Measurements from ENCODE around the gene CDX1.

CDX1 gene

GRCh38 chr5:150146235-150146634, 20.3 kb upstream of the CDX1 start:
- DNase-seq (ENCODE audit: low read depth in 2 of 2): no peak

- no peak for DNase-seq (ENCODE audit: low read depth in 2 of 2)
These were observed 19.5 kb upstream of the CDX1 start for GRCh38 chr5:150146862-150147601.

GRCh38 chr5:150147670-150148069, 18.9 kb upstream of the CDX1 start:
- no peak for DNase-seq (ENCODE audit: low read depth in 2 of 2)

- DNase-seq (ENCODE audit: low read depth in 2 of 2): no peak
These were observed 18.3 kb upstream of the CDX1 start for GRCh38 chr5:150148117-150148927.

DNA sequence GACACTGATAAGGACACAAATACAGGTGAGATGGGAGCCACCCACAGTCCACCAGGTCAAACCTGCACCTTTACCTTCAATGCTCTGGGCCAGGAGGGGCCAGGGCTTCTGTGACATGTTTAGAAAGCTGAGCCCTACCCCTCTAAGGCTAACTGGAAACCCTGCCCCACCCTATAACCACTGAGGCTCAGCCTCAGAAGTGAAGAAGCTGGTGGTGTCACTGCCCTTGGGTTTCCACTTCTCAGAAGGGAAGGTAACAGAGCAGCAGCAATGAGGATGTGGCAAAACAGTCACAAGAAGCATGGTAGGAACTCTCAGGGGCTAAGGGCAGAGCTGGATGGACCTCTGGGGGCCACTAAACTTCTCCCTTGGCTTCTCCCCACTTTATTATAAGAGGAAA, 17.0 kb upstream of the CDX1 start:
- no peak for DNase-seq (ENCODE audit: low read depth in 2 of 2)

DNA sequence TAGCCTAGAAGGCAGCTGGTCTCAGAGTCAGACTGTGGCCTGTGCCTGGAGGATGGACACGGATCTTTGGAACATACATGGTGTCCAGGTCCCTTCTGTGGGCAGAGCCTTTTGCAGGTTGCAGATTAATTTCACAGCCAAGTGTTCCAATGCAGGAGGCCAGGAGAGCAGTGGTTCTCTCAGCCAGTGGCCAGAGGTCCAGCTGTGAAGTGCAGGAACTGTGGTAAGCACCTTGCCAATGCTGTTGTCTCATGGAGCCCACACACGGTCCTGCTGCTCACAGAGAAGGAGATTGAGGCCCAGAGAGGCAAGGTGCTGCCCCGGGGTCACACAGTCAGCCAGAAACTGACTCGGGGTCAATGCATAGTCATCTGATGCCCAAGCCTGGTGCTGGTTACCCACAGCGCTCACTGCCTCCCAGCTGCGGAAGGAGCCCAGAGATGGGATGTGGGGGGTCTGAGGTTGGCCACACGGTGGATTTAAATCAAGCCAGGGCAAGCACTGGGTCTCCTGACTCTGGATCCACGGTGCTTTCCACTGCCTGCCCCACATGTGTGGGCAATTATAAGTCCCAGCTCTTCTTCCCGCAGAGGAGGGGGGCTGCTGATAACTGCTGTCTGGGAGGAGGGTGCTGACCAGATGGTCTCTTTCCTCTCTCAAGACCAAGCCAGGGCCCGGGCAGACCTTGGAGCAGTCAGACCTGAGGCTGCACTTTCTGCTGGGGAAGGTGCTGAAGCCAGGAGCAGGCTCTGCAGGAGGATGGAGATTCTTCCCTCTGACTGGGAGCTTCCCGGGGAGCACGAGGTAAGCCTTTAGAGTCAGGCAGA, 13.7 kb upstream of the CDX1 start:
- DNase-seq (ENCODE audit: low read depth in 2 of 2): no peak

DNA sequence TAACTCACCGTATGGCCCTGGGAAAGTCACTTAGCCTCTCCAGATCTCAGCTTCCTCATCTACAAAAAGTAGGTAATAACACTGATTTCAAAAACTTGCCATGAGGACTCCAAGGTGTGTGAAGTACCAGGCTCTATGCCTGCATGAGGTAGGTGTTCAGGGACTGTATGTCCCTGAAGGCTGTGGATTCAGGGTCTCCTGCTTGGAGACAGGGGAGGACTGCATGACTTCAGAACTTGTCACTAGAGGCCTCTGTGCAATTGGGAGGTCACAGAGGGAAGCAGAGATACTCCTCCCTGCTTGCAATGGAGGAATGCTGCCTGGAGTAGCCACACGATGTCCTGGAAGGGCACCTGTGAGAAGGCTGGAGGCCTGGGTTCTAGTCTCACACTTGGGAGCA, 13.1 kb upstream of the CDX1 start:
- no peak for DNase-seq (ENCODE audit: low read depth in 2 of 2)

DNA sequence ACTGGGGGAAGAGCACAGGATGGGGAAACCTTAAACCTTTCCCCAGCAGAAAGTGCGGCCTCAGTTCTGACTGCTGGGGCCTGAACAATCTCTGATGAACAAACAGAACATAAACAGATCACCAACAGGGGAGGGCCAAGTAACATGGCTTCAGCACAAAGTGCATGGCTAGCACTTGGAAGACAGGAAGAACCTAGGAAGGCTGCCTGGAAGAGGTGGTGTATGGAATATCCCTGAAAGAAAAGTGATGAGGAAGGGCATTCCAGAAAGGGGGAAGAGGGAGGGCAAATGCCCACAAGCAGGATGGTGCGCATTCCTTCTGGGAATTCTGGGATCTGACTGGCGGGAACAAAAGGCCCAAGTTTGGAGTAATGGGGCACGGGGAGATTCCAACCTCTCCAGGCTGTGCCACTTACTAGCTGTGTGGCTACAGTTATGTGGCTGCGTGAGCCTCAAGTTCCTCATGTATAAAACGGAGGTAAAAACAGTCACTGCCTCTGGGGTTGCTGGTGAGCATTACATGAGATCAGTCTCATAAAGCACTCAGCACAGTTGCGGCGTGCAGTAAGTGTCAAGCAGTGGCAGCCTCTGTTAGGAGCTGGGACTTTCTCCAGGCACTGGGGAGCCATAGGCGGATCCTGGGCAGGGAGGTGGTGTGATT, 12.5 kb upstream of the CDX1 start:
- DNase-seq (ENCODE audit: low read depth in 2 of 2): no peak

DNA sequence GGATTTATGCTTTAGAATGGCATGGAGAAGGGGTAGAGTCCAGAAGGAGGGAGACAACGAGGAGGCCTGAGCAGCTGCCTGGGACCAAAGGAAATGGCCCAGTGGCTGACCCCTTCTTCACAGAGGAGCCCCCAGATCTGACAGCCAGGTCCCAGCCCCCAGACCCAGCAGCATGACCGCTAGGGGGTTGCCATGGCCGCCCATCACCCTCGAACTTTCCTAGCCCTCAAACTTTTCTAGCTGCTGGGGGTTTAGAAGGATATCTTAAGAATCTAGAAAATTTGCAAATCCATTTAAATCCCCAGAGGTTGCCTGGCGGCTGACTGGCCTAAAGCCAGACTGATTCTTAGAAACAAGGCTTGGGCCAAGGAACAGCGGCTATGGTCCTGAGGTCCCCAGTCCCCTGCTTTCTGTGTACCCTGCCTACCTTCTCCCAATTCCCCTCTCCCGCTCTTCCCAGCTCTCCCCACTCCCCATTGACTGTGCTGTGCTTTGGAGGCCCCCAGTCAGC, 11.9 kb upstream of the CDX1 start:
- DNase-seq (ENCODE audit: low read depth in 2 of 2): no peak

DNA sequence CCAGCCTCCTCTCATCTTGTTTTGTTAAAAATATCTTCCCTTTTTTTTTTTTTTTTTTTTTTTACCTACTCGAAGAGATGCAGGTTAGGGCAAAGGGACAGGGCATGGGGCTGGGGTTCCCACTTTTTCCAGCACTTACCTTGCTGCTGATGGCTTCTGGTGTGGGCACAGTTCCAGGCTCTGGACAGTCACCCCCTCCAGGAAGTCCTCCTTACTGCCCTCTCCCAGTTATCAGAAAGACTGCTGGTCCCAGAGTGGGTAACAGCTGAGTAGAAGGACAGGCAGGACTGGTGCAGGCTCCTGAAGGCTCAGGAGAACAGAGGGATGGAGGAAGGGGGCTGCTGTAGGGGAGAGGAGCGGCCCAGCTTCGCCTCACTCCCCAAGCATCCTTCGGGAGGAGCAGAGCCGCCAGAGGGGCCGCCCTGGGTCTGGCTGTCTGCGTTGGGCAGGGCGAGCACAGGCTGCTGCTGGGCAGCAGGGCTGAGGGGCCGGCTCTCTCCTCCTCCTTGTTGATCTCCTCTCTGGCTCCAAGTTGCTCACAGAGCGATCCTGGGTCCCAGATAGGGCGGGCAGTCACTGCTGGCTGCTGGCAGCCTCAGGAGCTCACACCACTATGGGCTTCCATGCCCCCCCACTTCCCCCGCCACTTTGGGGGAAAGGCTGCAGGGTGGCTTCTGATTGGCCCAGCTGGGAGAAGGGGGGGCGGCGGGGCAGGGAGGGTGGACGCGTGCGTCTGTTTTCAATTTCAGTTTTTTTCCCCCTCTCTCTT, 11.1 kb upstream of the CDX1 start, which contains the start of gene PDGFRB:
Gene PDGFRB (minus strand): TSS at position 588 of the 769 bp plus-strand sequence. CDS start 18,798 bp downstream, outside the sequence.
- peak in 1 of 2 experiments; percentile 5 for DNase-seq (ENCODE audit: low read depth in 2 of 2)

DNA sequence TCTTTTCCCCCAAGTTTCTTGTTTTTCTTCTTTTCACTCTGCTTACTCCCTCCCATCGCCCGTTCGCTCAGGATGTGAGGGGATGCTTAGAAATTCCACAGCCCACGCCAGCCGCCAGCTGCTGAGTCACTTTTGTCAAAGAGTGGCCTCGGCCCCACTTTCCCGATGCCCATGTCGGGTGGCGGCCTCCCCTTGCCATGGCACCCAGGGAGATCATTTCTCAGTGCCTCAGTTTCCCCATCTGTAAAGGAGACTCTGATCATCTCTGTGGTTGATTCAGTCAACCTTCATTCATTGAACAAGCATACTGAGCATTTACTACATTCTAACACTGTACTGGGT, 10.6 kb upstream of the CDX1 start:
- no peak for DNase-seq (ENCODE audit: low read depth in 2 of 2)

DNA sequence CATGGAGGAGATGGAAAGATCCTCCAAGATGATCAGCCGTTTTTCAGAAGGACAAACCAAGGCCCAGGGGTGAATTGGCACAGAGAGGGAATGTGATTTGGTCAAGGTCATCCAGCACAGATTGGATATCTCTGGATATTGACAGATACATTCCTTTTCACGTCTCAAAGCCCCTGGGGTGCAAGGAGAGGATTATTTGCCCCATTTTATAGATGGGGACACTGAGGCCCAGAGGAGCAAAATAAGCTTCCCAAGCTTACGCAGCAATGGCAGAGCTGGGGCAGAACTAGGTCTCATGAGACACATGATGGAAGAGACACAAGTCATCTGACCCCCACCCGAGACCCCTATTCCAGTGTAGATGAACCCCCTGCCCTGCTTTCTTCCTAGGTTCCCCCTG, 10.0 kb upstream of the CDX1 start:
- DNase-seq (ENCODE audit: low read depth in 2 of 2): no peak

GRCh38 chr5:150157168-150157567, 9.4 kb upstream of the CDX1 start:
- no peak for DNase-seq (ENCODE audit: low read depth in 2 of 2)

DNA sequence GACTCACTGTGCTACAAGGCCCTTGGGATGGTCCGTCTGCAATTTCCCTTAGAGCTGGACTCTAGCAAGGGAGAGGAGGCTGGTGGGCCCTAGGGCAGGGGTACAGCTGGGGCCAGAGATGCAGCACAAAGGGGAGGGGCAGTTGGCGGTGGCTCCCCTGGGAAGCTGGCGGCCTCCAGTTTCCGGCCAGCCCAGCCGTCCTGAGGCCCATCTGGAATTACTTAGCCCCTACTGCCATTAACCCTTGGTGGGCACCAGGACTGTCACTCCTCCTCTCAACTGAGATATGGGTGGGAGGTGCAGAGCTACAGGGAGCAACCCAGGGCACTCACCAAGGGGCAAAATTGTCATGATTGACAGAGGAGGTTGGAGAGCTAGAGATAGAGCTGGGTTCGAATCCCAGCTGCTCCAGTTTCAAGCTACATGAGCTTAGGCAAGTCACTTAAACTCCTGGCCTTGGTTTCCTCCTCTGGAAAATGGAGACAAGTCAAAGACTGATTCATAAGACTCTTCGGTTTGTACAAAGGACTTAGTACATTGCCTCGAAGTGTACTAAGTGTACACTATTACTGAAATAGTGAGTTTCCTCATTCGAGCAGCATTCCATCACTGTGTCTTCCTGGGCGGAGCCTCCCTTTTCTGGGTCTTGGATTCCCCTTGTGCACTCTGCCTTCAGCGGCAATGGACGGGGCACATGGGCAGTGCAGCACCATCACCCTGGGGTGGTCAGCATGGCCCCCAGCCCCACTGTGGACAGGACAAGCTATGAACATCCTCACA, 8.2 kb upstream of the CDX1 start:
- no peak for DNase-seq (ENCODE audit: low read depth in 2 of 2)

DNA sequence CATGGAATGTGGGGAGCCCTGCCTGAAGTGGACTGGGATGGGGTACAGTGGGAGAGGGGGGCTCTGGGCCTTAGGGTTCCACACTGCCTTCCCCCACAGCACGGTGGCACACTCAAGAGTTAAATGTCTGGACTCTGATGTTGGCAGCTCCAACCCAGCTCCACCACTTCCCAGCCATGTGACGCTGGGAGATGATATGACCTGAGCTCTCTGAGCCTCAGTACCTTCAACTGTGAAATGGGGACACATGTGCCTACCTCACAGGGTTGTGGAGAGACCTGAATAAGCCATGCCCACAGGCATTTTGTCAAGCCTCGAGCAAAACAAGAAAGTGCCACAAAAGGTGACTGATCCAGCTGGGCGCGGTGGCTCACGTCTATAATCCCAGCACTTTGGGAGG, 7.5 kb upstream of the CDX1 start:
- no peak for DNase-seq (ENCODE audit: low read depth in 2 of 2)

DNA sequence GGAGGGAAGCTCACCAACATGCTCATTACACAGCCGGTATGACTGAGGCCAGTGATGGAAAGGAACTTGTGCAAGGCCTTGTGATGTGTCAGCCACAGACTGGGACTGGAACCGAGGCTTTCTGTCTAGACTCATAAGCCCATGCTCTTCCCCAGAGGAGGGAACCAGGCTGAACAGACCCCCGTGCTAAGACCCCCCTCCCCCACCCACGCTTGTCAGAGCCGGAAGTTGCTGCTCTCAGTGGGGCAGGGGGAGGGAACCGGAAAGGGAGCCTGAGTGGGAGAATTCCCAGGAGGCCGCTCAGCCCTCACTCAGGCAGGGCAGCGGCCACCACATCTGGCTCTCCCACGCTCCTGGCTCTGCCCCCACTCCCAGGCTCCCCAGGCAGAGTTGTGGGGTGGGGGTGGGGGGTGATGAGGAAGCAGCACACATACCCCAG, 6.8 kb upstream of the CDX1 start:
- no peak for DNase-seq (ENCODE audit: low read depth in 2 of 2)

GRCh38 chr5:150160448-150161081, 6.0 kb upstream of the CDX1 start:
- no peak for DNase-seq (ENCODE audit: low read depth in 2 of 2)

GRCh38 chr5:150161242-150162141, 5.1 kb upstream of the CDX1 start:
- peak; percentile 53 to 79 for DNase-seq (ENCODE audit: low read depth in 2 of 2)

Measured in stimulated activated CD4-positive, alpha-beta T cell treated with anti-CD3 and anti-CD28 coated beads, Interleukin-12 subunit alpha, Interleukin-12 subunit beta, amount 100 ng/mL, for 24 hours (primary cell).